GM12875 (cell line): ENCODE results near the gene SORCS3.

Experiments used
- H3K4me3 ChIP-seq: one replicate; pipeline ENCODE4 v1.5.1; 2011; ENCODE audit warnings: low read depth, low read length, control low read depth
- CTCF ChIP-seq: IDR thresholded peaks from 2 replicates; pipeline ENCODE4 v1.5.1; 2011; ENCODE audit warnings: low read depth, mild to moderate bottlenecking, control low read depth, inconsistent platforms, low read length, moderate library complexity, borderline replicate concordance; ENCODE audit not compliant: insufficient read depth

Gene SORCS3

GRCh38 chr10:104822088-104822487 is 181.0 kb downstream of the SORCS3 start:
- no peak for TF ChIP-seq CTCF
- H3K4me3 ChIP-seq = no peak overlapping the region

GRCh38 chr10:104824380-104825006 is 183.4 kb downstream of the SORCS3 start:
- H3K4me3 ChIP-seq = no peak overlapping the region
- no peak for TF ChIP-seq CTCF

- TF ChIP-seq CTCF = no peak
These were observed 190.2 kb downstream of the SORCS3 start for GRCh38 chr10:104831272-104831671.

GRCh38 chr10:104834580-104834979 is 193.5 kb downstream of the SORCS3 start:
- TF ChIP-seq CTCF = no peak
- no peak overlapping the region for H3K4me3 ChIP-seq

More at GRCh38 chr10:104831272-104831671, 190.2 kb downstream of the SORCS3 start:
- no peak overlapping the region for H3K4me3 ChIP-seq

- no peak for TF ChIP-seq CTCF
- no peak overlapping the region for H3K4me3 ChIP-seq
These were observed 194.3 kb downstream of the SORCS3 start for GRCh38 chr10:104835422-104835821.

GRCh38 chr10:104842704-104843103 is 201.6 kb downstream of the SORCS3 start:
- TF ChIP-seq CTCF = no peak
- H3K4me3 ChIP-seq = no peak overlapping the region

GRCh38 chr10:104844073-104844472 is 203.0 kb downstream of the SORCS3 start:
- no peak for TF ChIP-seq CTCF
- H3K4me3 ChIP-seq = no peak overlapping the region
